IMR-90 (cell line): ENCODE measurements around the gene ANKFY1. TPM values are rescaled to one million over a fixed set of nuclear protein-coding genes. Genes with fewer than 3 reads are reported as not detected.

Experiments
- ATAC-seq: fragments of 200-7000 bp; cut with Tn5 transposase; 2 replicates; pipeline ENCODE4 v1.9.1; 2020; ENCODE audit warnings: low read depth, mild to moderate bottlenecking, moderate library complexity
- BruUV-seq: library from RNA; stranded (reverse); fragments of 400-500 nt; replicated peaks from 2 replicates; lab custom pipeline; 2021; lab: Mats Ljungman, UMichigan
- CTCF ChIA-PET: fragments of 300-600 bp; formaldehyde crosslinking; extraction: SDS; loops from one replicate; lab custom pipeline; 2021; ENCODE audit warnings: antibody characterized with exemption; lab: Yijun Ruan, JAX
- POLR2A ChIA-PET: fragments of 300-600 bp; sonication (Branson Sonifier 250); formaldehyde crosslinking; loops from one replicate; lab custom pipeline; 2022; ENCODE audit warnings: antibody characterized with exemption; ENCODE audit not compliant: unreplicated experiment; lab: Charles Lee
- DNase-seq: peaks from one replicate; pipeline ENCODE4 v3.0.0; 2013
- H2AFZ ChIP-seq: replicated peaks from 2 replicates; pipeline ENCODE3; 2013; ENCODE audit warnings: low read length, mild to moderate bottlenecking; ENCODE audit not compliant: poor library complexity
- H2AK5ac ChIP-seq: 2 replicates; pipeline ENCODE4 v1.6.1; 2013; ENCODE audit warnings: low read depth, low read length, inconsistent platforms
- H2AK9ac ChIP-seq: replicated peaks from 2 replicates; pipeline ENCODE3; 2013; ENCODE audit warnings: mild to moderate bottlenecking, low read depth, low read length, moderate library complexity; ENCODE audit not compliant: poor library complexity
- H2BK120ac ChIP-seq: 2 replicates; pipeline ENCODE4 v1.6.1; 2013; ENCODE audit warnings: low read depth, low read length, inconsistent platforms
- H2BK15ac ChIP-seq: 3 replicates; pipeline ENCODE4 v1.6.1; 2013; ENCODE audit warnings: low read depth, low read length, inconsistent platforms
- H2BK20ac ChIP-seq: 2 replicates; pipeline ENCODE4 v1.6.1; 2013; ENCODE audit warnings: low read depth, mild to moderate bottlenecking, inconsistent platforms, low read length, moderate library complexity
- H2BK5ac ChIP-seq: 2 replicates; pipeline ENCODE4 v1.6.1; 2013; ENCODE audit warnings: mild to moderate bottlenecking, low read depth, low read length, inconsistent platforms; ENCODE audit not compliant: poor library complexity, severe bottlenecking
- H3K14ac ChIP-seq: replicated peaks from 2 replicates; pipeline ENCODE4 v1.6.1; 2013; ENCODE audit warnings: low read depth, low read length, inconsistent platforms
- H3K18ac ChIP-seq: 2 replicates; pipeline ENCODE4 v1.6.1; 2013; ENCODE audit warnings: low read depth, low read length, control low read depth
- H3K23ac ChIP-seq: 2 replicates; pipeline ENCODE4 v1.6.1; 2013; ENCODE audit warnings: low read depth, low read length, inconsistent platforms
- H3K27ac ChIP-seq: 2 replicates; pipeline ENCODE4 v1.5.1; 2013; ENCODE audit warnings: mild to moderate bottlenecking, control low read depth, low read length; ENCODE audit not compliant: insufficient read depth
- H3K27me3 ChIP-seq: 2 replicates; pipeline ENCODE4 v1.6.1; 2013; ENCODE audit warnings: low read length; ENCODE audit not compliant: control insufficient read depth, insufficient read depth
- H3K36me3 ChIP-seq: 2 replicates; pipeline ENCODE4 v1.6.1; 2013; ENCODE audit warnings: low read length, mixed read lengths; ENCODE audit not compliant: control insufficient read depth, insufficient read depth
- H3K4ac ChIP-seq: 2 replicates; pipeline ENCODE4 v1.6.1; 2013; ENCODE audit warnings: low read depth, low read length, inconsistent platforms
- H3K4me1 ChIP-seq: 2 replicates; pipeline ENCODE4 v1.6.1; 2013; ENCODE audit warnings: low read length, mixed read lengths; ENCODE audit not compliant: control insufficient read depth, insufficient read depth
- H3K4me2 ChIP-seq: 2 replicates; pipeline ENCODE4 v1.6.1; 2013; ENCODE audit warnings: low read depth, mild to moderate bottlenecking, control low read depth, low read length, moderate library complexity
- H3K4me3 ChIP-seq: 2 replicates; pipeline ENCODE4 v1.5.1; 2013; ENCODE audit warnings: low read depth, mild to moderate bottlenecking, control low read depth, low read length, moderate library complexity; ENCODE audit not compliant: insufficient read depth
- H3K56ac ChIP-seq: 2 replicates; pipeline ENCODE4 v1.6.1; 2013; ENCODE audit warnings: low read length, inconsistent platforms; ENCODE audit not compliant: insufficient read depth; ENCODE audit errors: extremely low read depth
- H3K79me1 ChIP-seq, 2 experiments: 2 replicates each; pipeline ENCODE4 v1.6.1; 2013; ENCODE audit warnings: low read length in 2 of 2, inconsistent platforms in 1 of 2, low read depth in 1 of 2
- H3K9ac ChIP-seq: 2 replicates; pipeline ENCODE4 v1.6.1; 2013; ENCODE audit warnings: low read depth, low read length, control low read depth
- H3K9me1 ChIP-seq: 2 replicates; pipeline ENCODE4 v1.6.1; 2013; ENCODE audit warnings: low read length, inconsistent platforms; ENCODE audit not compliant: insufficient read depth
- H3K9me3 ChIP-seq: 2 replicates; pipeline ENCODE4 v1.6.1; 2013; ENCODE audit warnings: low read length; ENCODE audit not compliant: control insufficient read depth, insufficient read depth
- H4K20me1 ChIP-seq: 2 replicates; pipeline ENCODE4 v1.6.1; 2013; ENCODE audit warnings: low read length, inconsistent platforms; ENCODE audit not compliant: insufficient read depth
- H4K5ac ChIP-seq: 2 replicates; pipeline ENCODE4 v1.6.1; 2013; ENCODE audit warnings: mild to moderate bottlenecking, low read depth, low read length, control low read depth
- H4K8ac ChIP-seq, 2 experiments: 2 replicates each; pipeline ENCODE4 v1.6.1; 2013; ENCODE audit warnings: low read depth in 2 of 2, low read length in 2 of 2, control low read depth in 1 of 2, inconsistent platforms in 1 of 2
- H4K91ac ChIP-seq: 2 replicates; pipeline ENCODE4 v1.6.1; 2013; ENCODE audit warnings: low read depth, low read length, inconsistent platforms; ENCODE audit not compliant: insufficient read depth
- ELK1 ChIP-seq: fragments of 150-350 bp; IDR thresholded peaks from 2 replicates; pipeline ENCODE4 v1.6.1; 2016; ENCODE audit warnings: low read depth, mild to moderate bottlenecking, low read length, moderate library complexity, borderline replicate concordance
- MAFK ChIP-seq: IDR thresholded peaks from 2 replicates; pipeline ENCODE4 v1.6.1; 2012; ENCODE audit warnings: low read depth, low read length, improper control_type of control experiment
- RCOR1 ChIP-seq: IDR thresholded peaks from 2 replicates; pipeline ENCODE4 v1.6.1; 2012; ENCODE audit warnings: mild to moderate bottlenecking, low read length, improper control_type of control experiment; ENCODE audit not compliant: insufficient replicate concordance
- SMC3 ChIP-seq: fragments of 150-350 bp; IDR thresholded peaks from 2 replicates; pipeline ENCODE4 v1.6.1; 2016; ENCODE audit warnings: low read depth, mild to moderate bottlenecking, antibody characterized with exemption, low read length, moderate library complexity
- WGBS, 2 experiments: methylation state at CpG; one replicate each; pipeline versions ENCODE4 v1.1.5 to v1.1.7; 2013; ENCODE audit warnings: missing lambda C conversion rate in 2 of 2; ENCODE audit not compliant: insufficient read length in 1 of 2; ENCODE audit errors: extremely low coverage in 2 of 2; 5-methylcytosine and 5-hydroxymethylcytosine counted together
- dilution Hi-C: fragments of 300-500 bp; cut with HindIII; formaldehyde crosslinking; loops from one replicate; pipeline ENCODE4 v1.14.3; 2018; ENCODE audit warnings: low sequenced_read_pairs; ENCODE audit not compliant: unreplicated experiment
- in situ Hi-C: fragments of 300-500 bp; cut with MboI; formaldehyde crosslinking; loops from 3 replicates; pipeline ENCODE4 v1.14.3; 2019; ENCODE audit warnings: low sequenced_read_pairs, inconsistent platforms, mixed read lengths
- intact Hi-C: fragments of 100-400 bp; cut with micrococcal nuclease; formaldehyde crosslinking; loops from 2 replicates; pipeline ENCODE4 v1.10.0; 2022
- polyA plus RNA-seq, 3 experiments: library from polyadenylated mRNA; depleted of rRNA; stranded (reverse); fragments of >200 nt; gene quantifications; 2 replicates each; pipeline ENCODE4 v1.2.3, GENCODE V29; 2012; ENCODE audit warnings: low replicate concordance in 1 of 3
- total RNA-seq: library from RNA; depleted of rRNA; stranded (reverse); fragments of >200 nt; gene quantifications from 2 replicates; pipeline ENCODE4 v1.2.3, GENCODE V29; 2012

ANKFY1 gene
- total and polyA plus RNA-seq, 2 of the 4 experiments (the other 2 are of a cell fraction) = 32.3 to 48.9 TPM

- no peak overlapping the region for H2BK15ac ChIP-seq
- no peak overlapping the region for H2BK120ac ChIP-seq
- WGBS, 2 experiments = no CpG with 5 or more reads among the region's 6 CpGs
- H4K91ac ChIP-seq = no peak overlapping the region
- no peaks in the 10 kb centered on the region for H3K9me3 ChIP-seq
- POLR2A ChIA-PET = no interaction called here
- H3K14ac ChIP-seq = no peak overlapping the region
- dilution Hi-C loops = no loop called here
- TF ChIP-seq ELK1 = no peak
- TF ChIP-seq RCOR1 = no peak
- TF ChIP-seq MAFK = no peak
- TF ChIP-seq SMC3 = no peak
- H3K4me1 ChIP-seq = peaks cover 7% of the 10 kb centered on the region
- H3K36me3 ChIP-seq = peaks cover 9% of the 10 kb centered on the region
- H2BK20ac ChIP-seq = no peak overlapping the region
- no peak overlapping the region for H2AFZ ChIP-seq
- H3K18ac ChIP-seq = no peak overlapping the region
- peaks cover 3 to 7% of the 10 kb centered on the region in 2 experiments; a peak in 3 of 4 replicates for H3K79me1 ChIP-seq
- H3K27ac ChIP-seq = no peak overlapping the region
- peaks cover 11% of the 10 kb centered on the region for H3K9me1 ChIP-seq
- no peak overlapping the region for H2AK9ac ChIP-seq
- ATAC-seq (no peak), DNase-seq (no peak)
- H3K23ac ChIP-seq = no peak overlapping the region
- no TSS peak for BruUV-seq
- no peaks in the 10 kb centered on the region for H4K20me1 ChIP-seq
- no peak overlapping the region for H3K4me3 ChIP-seq
- H3K27me3 ChIP-seq = no peaks in the 10 kb centered on the region
- no peak overlapping the region for H2AK5ac ChIP-seq
- H3K4ac ChIP-seq = no peak overlapping the region
- CTCF ChIA-PET = no interaction called here
- no peak overlapping the region for H4K8ac ChIP-seq
- no peak overlapping the region for H4K5ac ChIP-seq
- no peak overlapping the region for H3K56ac ChIP-seq
- H2BK5ac ChIP-seq = no peak overlapping the region
- H3K4me2 ChIP-seq = no peak overlapping the region
- intact Hi-C loops = no loop called here
- in situ Hi-C loops = no loop called here
- H3K9ac ChIP-seq = no peak overlapping the region
These were observed 113.7 kb downstream of the ANKFY1 start for GRCh38 chr17:4150096-4150495.
